Left hindlimb (tissue), 1 donor: ENCODE data around the gene FTO.
"Not testable (repeated sequence)": the region's sequence is repeated elsewhere in the genome, so short reads cannot be mapped to it uniquely, and the experiment has no call there.

Source experiments
- DNase-seq: peaks from one replicate; pipeline ENCODE4 v3.0.0-alpha.2; 2018

FTO gene

GRCh38 chr16:53872248-53873221 lies 168.6 kb downstream of the FTO start:
- DNase-seq: no peak

GRCh38 chr16:53876811-53877210 lies 172.9 kb downstream of the FTO start:
- no peak for DNase-seq

- DNase-seq: no peak
Measured at GRCh38 chr16:53878216-53878615, 174.3 kb downstream of the FTO start.

GRCh38 chr16:53881371-53881770 lies 177.4 kb downstream of the FTO start:
- DNase-seq: no peak

GRCh38 chr16:53882310-53882709 lies 178.4 kb downstream of the FTO start:
- DNase-seq: no peak

- DNase-seq: no peak
Measured at GRCh38 chr16:53884748-53885147, 180.8 kb downstream of the FTO start.

- DNase-seq: no peak
Measured at GRCh38 chr16:53886482-53887378, 182.8 kb downstream of the FTO start.

GRCh38 chr16:53888222-53888621 lies 184.3 kb downstream of the FTO start:
- DNase-seq: no peak

- DNase-seq: not testable (repeated sequence)
Measured at GRCh38 chr16:53890877-53891276, 186.9 kb downstream of the FTO start.

- no peak for DNase-seq
Measured at GRCh38 chr16:53891409-53892139, 187.6 kb downstream of the FTO start.

- DNase-seq: peak; percentile 60
Measured at GRCh38 chr16:53892155-53892554, 188.2 kb downstream of the FTO start.

GRCh38 chr16:53893731-53894435 lies 189.9 kb downstream of the FTO start:
- DNase-seq: no peak

GRCh38 chr16:53894686-53895085 lies 190.7 kb downstream of the FTO start:
- no peak for DNase-seq

GRCh38 chr16:53895433-53895832 lies 191.5 kb downstream of the FTO start:
- DNase-seq: no peak

- DNase-seq: no peak
Measured at GRCh38 chr16:53895851-53896250, 191.9 kb downstream of the FTO start.

GRCh38 chr16:53896722-53897121 lies 192.8 kb downstream of the FTO start:
- DNase-seq: peak; percentile 42

- DNase-seq: no peak
Measured at GRCh38 chr16:53898993-53899392, 195.0 kb downstream of the FTO start.

- no peak for DNase-seq
Measured at GRCh38 chr16:53899431-53899830, 195.5 kb downstream of the FTO start.

- no peak for DNase-seq
Measured at GRCh38 chr16:53900667-53901066, 196.7 kb downstream of the FTO start.

- no peak for DNase-seq
Measured at GRCh38 chr16:53901408-53901807, 197.5 kb downstream of the FTO start.

- DNase-seq: no peak
Measured at GRCh38 chr16:53904533-53904932, 200.6 kb downstream of the FTO start.

GRCh38 chr16:53905028-53905427 lies 201.1 kb downstream of the FTO start:
- DNase-seq: no peak
